Left lung (tissue), 10 donors: ENCODE results near the gene SMC1A. TPM values are rescaled to one million over a fixed set of nuclear protein-coding genes. Genes with fewer than 3 reads are reported as not detected.
"Not testable (repeated sequence)": the region's sequence is repeated elsewhere in the genome, so short reads cannot be mapped to it uniquely, and the experiment has no call there.

Experiments used
- ATAC-seq: fragments of 200-7000 bp; cut with Tn5 transposase; one replicate; pipeline ENCODE4 v1.9.1; 2020; ENCODE audit warnings: moderate library complexity
- DNase-seq, 4 donors: peaks; one replicate each; pipeline ENCODE4 v3.0.0-alpha.2; 2013 to 2020
- H3K27ac ChIP-seq, 2 donors: fragments of 200-600 bp; sonication (generic) in 1 of 2; one replicate each; pipeline versions ENCODE4 v1.5.0 to v1.8.0; 2020 to 2021
- H3K27me3 ChIP-seq, 2 donors: fragments of 200-600 bp; sonication (generic) in 1 of 2; one replicate each; pipeline versions ENCODE4 v1.5.0 to v1.8.0; 2020 to 2021
- H3K36me3 ChIP-seq, 2 donors: fragments of 200-600 bp; sonication (generic) in 1 of 2; one replicate each; pipeline versions ENCODE4 v1.5.0 to v1.8.0; 2020 to 2021
- H3K4me1 ChIP-seq, 2 donors: fragments of 200-600 bp; one replicate each; pipeline ENCODE4 v1.8.0; 2021
- H3K4me3 ChIP-seq, 2 donors: fragments of 200-600 bp; sonication (generic) in 1 of 2; one replicate each; pipeline versions ENCODE4 v1.5.0 to v1.8.0; 2020 to 2021; ENCODE audit warnings: mild to moderate bottlenecking in 1 of 2
- H3K9me3 ChIP-seq, 2 donors: fragments of 200-600 bp; sonication (generic) in 1 of 2; one replicate each; pipeline versions ENCODE4 v1.5.0 to v1.8.0; 2020 to 2021
- CTCF ChIP-seq, 2 donors: fragments of 200-600 bp; sonication (generic) in 1 of 2; IDR thresholded peaks; one replicate each; pipeline versions ENCODE4 v1.5.0 to v1.8.0; 2021; ENCODE audit warnings: antibody characterized with exemption in 2 of 2
- intact Hi-C, 2 donors: fragments of 100-400 bp; cut with DNase I; formaldehyde crosslinking; loops; one replicate each; pipeline versions ENCODE4 v1.11.2 to v1.14.2; 2022
- polyA plus RNA-seq, 6 donors: library from polyadenylated mRNA; unstranded; fragments of 120-200 nt; gene quantifications; one replicate each; pipeline ENCODE4 v1.2.1, GENCODE V29; 2013; ENCODE audit not compliant: insufficient read length in 6 of 6
- total RNA-seq, 2 donors: library from RNA; stranded (reverse); fragmentation: NEBNext Ultra II Directional; extraction: Animal tissue kit (Norgen Biotek cat#: 25700); gene quantifications; one replicate each; pipeline ENCODE4 v1.2.1, GENCODE V29; 2021
- donor health status: DM: no; HTN: yes; CAD: no.
- donor health status: DM: no; HTN: no; CAD: no.

SMC1A gene
- total and polyA plus RNA-seq, 8 donors: 59.6 to 129 (median 96.1) TPM

GRCh38 chrX:53374222-53374820 is 48.1 kb downstream of the SMC1A start:
- intact Hi-C loops: no loop called here
- Histone ChIP-seq H3K27ac (no peak overlapping the region), H3K36me3 (peaks cover 0 to 22% of the 10 kb centered on the region in 2 donors), H3K9me3 (no peaks in the 10 kb centered on the region), H3K4me1 (no peaks in the 10 kb centered on the region), H3K27me3 (no peaks in the 10 kb centered on the region), H3K4me3 (no peak overlapping the region)
- TF ChIP-seq CTCF (IDR thresholded peaks at IDR 0.05): no peak
- DNase-seq: no peak
- ATAC-seq: peak; percentile 57

GRCh38 chrX:53373307-53373706 is 49.1 kb downstream of the SMC1A start:
- no peak overlapping the region for H3K4me3 ChIP-seq
- no peaks in the 10 kb centered on the region for H3K27me3 ChIP-seq
- intact Hi-C loops: no loop called here
- DNase-seq (no peak), ATAC-seq (no peak)
- H3K4me1 ChIP-seq: no peaks in the 10 kb centered on the region
- H3K36me3 ChIP-seq: peaks cover 0 to 12% of the 10 kb centered on the region in 2 donors
- TF ChIP-seq CTCF (IDR thresholded peaks at IDR 0.05): no peak
- H3K27ac ChIP-seq: no peak overlapping the region
- no peaks in the 10 kb centered on the region for H3K9me3 ChIP-seq

- H3K9me3 ChIP-seq, H3K4me1 ChIP-seq, H3K36me3 ChIP-seq, DNase-seq, ATAC-seq, H3K27ac ChIP-seq, intact Hi-C loops, H3K4me3 ChIP-seq, H3K27me3 ChIP-seq: not testable (repeated sequence)
Measured at GRCh38 chrX:53366454-53366853, 56.0 kb downstream of the SMC1A start.

GRCh38 chrX:53362449-53362848 is 60.0 kb downstream of the SMC1A start:
- H3K27me3 ChIP-seq: no peaks in the 10 kb centered on the region
- H3K4me3 ChIP-seq: no peak overlapping the region

GRCh38 chrX:53357799-53358530 is 64.5 kb downstream of the SMC1A start:
- no peak overlapping the region for H3K27ac ChIP-seq
- ATAC-seq (no peak), DNase-seq (peak in 2 of 4 donors; percentile 44 to 76)
- no peaks in the 10 kb centered on the region for H3K36me3 ChIP-seq
- H3K27me3 ChIP-seq: peaks cover 0 to 4% of the 10 kb centered on the region in 2 donors
- intact Hi-C loops: no loop called here
- no peak overlapping the region for H3K4me3 ChIP-seq
- no peaks in the 10 kb centered on the region for H3K4me1 ChIP-seq
- TF ChIP-seq CTCF (IDR thresholded peaks at IDR 0.05): no peak
- no peaks in the 10 kb centered on the region for H3K9me3 ChIP-seq

More at GRCh38 chrX:53362449-53362848, 60.0 kb downstream of the SMC1A start:
- ATAC-seq (no peak), DNase-seq (no peak)
- Histone ChIP-seq H3K36me3 (no peaks in the 10 kb centered on the region), H3K9me3 (no peaks in the 10 kb centered on the region), H3K4me1 (no peaks in the 10 kb centered on the region), H3K27ac (no peak overlapping the region)
- no peak for TF ChIP-seq CTCF (IDR thresholded peaks at IDR 0.05)
- intact Hi-C loops: no loop called here
